Right lobe of liver (tissue), 6 donors: ENCODE results near the gene DNAH10. TPM values are rescaled to one million over a fixed set of nuclear protein-coding genes. Genes with fewer than 3 reads are reported as not detected.

ENCODE experiments used
- ATAC-seq, 4 donors: fragments of 200-7000 bp; cut with Tn5 transposase; one replicate each; pipeline ENCODE4 v1.9.1; 2020; ENCODE audit warnings: mild to moderate bottlenecking in 4 of 4, moderate library complexity in 4 of 4
- DNase-seq, 3 donors: peaks; one replicate each; pipeline ENCODE4 v3.0.0-alpha.2; 2020
- H3K27ac ChIP-seq, 3 donors: fragments of 200-600 bp; one replicate each; pipeline ENCODE4 v1.8.0; 2022
- H3K27me3 ChIP-seq, 2 donors: fragments of 200-600 bp; one replicate each; pipeline ENCODE4 v1.8.0; 2022
- H3K36me3 ChIP-seq, 4 donors: fragments of 200-600 bp; sonication (generic) in 1 of 4; one replicate each; pipeline versions ENCODE4 v1.5.1 to v1.8.0; 2017 to 2022; ENCODE audit warnings: control low read depth in 1 of 4
- H3K4me1 ChIP-seq, 4 donors: fragments of 200-600 bp; sonication (generic) in 1 of 4; one replicate each; pipeline versions ENCODE4 v1.5.1 to v1.8.0; 2017 to 2022; ENCODE audit warnings: control low read depth in 1 of 4
- H3K4me3 ChIP-seq, 3 donors: fragments of 200-600 bp; one replicate each; pipeline ENCODE4 v1.8.0; 2022
- H3K9me3 ChIP-seq, 4 donors: fragments of 200-600 bp; sonication (generic) in 1 of 4; one replicate each; pipeline versions ENCODE4 v1.5.1 to v1.8.0; 2017 to 2022; ENCODE audit warnings: control low read depth in 1 of 4
- CTCF ChIP-seq, 4 donors: fragments of 200-600 bp in 3 of 4; fragments of 450-650 bp in 1 of 4; IDR thresholded peaks; one replicate each; pipeline versions ENCODE4 v1.5.1 to v1.8.0; 2016 to 2022; ENCODE audit warnings: antibody characterized with exemption in 4 of 4, mild to moderate bottlenecking in 2 of 4
- POLR2A ChIP-seq: fragments of 450-650 bp; IDR thresholded peaks from one replicate; pipeline ENCODE4 v1.6.1; 2017; ENCODE audit warnings: antibody characterized with exemption, mild to moderate bottlenecking
- WGBS: methylation state at CpG from one replicate; pipeline ENCODE4 v1.1.6; 2018; ENCODE audit warnings: low coverage, low lambda C conversion rate; ENCODE audit not compliant: insufficient coverage; ENCODE audit errors: missing lambda C conversion rate; 5-methylcytosine and 5-hydroxymethylcytosine counted together
- intact Hi-C, 2 donors: fragments of 100-400 bp; cut with DNase I; formaldehyde crosslinking; loops; one replicate each; pipeline versions ENCODE4 v1.11.2 to v1.14.1; 2022
- total RNA-seq, 6 experiments: library from RNA; depleted of rRNA in 2 of 6; stranded (reverse); fragments of >200 nt in 2 of 6; fragmentation: NEBNext Ultra II Directional in 3 of 6; extraction: Animal tissue kit (Norgen Biotek cat#: 25700) in 3 of 6; gene quantifications; one replicate each; pipeline versions ENCODE4 v1.1.0 to v1.2.4, GENCODE V29; 2016 to 2023
- donor health status: DM: no; HTN: yes; CAD: no.
- donor health status: DM: no; HTN: no; CAD: no.
- donor health status: DM: no; HTN: no; CAD: no.
- donor health status: DM: no; HTN: yes; CAD: no.
- donor health status: DM: no; HTN: yes; CAD: no.

Gene DNAH10
- total RNA-seq, 6 experiments from 2014 or later: under 0.01 to 0.40 (median 0.16) TPM; not detected in 1

DNA sequence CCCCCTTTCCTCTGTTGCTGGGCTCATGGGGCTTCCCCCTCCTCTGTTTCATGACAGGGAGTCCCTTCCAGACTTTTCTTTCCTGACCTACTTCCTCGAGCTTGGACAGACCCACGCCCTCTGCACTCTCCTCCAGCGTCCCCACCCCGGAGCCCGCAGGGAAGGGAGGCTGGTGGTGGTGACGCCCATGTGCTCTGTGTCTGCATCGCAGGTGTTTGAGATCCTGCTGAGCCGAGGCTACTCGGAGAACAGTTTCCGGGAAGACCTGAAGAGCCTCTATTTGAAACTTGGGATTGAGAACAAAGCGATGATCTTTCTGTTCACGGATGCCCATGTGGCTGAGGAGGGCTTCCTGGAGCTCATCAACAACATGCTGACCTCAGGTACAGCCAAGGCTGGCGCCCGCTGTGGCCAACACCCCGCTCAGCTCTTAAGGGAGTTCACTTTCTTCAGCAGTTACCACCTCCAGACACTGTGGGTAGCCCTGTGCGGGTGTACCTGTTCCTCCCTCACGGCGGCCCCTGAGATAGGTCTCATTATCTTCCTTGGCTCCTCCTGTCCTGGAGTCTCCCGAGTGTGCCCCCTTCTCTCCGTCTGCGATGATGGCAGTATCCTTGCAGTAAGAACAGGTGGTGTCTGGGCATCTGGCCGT lies 125.0 kb downstream of the DNAH10 start:
- Histone ChIP-seq H3K9me3 (no peaks in the 10 kb centered on the region), H3K4me3 (no peak overlapping the region), H3K27ac (no peak overlapping the region), H3K4me1 (no peaks in the 10 kb centered on the region), H3K36me3 (no peaks in the 10 kb centered on the region), H3K27me3 (no peaks in the 10 kb centered on the region)
- no peak for DNase-seq
- intact Hi-C loops: no loop called here
- 37% methylated on average over 11 of the region's 22 CpGs for WGBS
- TF ChIP-seq POLR2A: no peak
- no peak for TF ChIP-seq CTCF (IDR thresholded peaks at IDR 0.05)
- ATAC-seq: peak in 1 of 4 donors; percentile 19

- ATAC-seq (no peak), DNase-seq (no peak)
- Histone ChIP-seq H3K4me3 (no peak overlapping the region), H3K4me1 (no peaks in the 10 kb centered on the region), H3K36me3 (no peaks in the 10 kb centered on the region), H3K27me3 (no peaks in the 10 kb centered on the region), H3K27ac (no peak overlapping the region), H3K9me3 (no peaks in the 10 kb centered on the region)
- TF ChIP-seq CTCF (IDR thresholded peaks at IDR 0.05) (no peak), POLR2A (no peak)
- 40% methylated on average over 12 of the region's 12 CpGs for WGBS
- intact Hi-C loops: no loop called here
Measured at GRCh38 chr12:123888989-123889388, 126.9 kb downstream of the DNAH10 start.

DNA sequence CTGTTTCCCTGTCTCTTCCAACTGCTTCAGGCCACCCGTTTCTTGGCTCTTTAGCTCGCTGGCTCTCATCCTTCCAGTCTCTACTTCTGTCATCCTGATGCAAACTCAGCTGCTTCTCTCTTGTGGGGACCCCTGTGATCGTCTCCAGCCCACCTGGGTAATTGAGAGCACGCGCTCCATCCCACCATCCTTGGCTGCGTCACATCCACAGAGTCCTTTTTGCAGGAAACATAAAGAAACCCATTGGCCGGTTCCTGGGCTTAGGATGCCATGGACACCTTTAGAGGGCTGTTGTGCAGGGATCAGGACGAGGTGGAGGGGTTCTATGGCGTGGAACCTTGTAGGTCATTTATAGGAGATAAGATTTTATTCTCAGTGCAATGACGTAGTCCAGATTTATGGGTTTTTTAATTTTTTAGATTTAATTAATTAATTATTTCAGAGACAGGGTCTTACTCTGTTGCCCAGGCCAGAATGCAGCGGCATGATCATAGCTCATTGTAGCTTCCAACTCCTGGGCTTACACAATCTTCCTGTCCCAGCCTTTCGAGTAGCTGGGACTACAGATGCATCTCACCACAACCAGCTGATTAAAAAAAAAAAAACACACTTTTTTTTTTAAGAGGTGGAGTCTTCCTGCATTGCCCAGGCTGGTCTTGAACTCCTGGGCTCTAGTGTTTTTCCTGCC lies 127.9 kb downstream of the DNAH10 start:
- 73% methylated on average over 12 of the region's 12 CpGs for WGBS
- TF ChIP-seq CTCF (IDR thresholded peaks at IDR 0.05) (no peak), POLR2A (no peak)
- Histone ChIP-seq H3K27ac (no peak overlapping the region), H3K9me3 (no peaks in the 10 kb centered on the region), H3K4me3 (no peak overlapping the region), H3K4me1 (no peaks in the 10 kb centered on the region), H3K27me3 (no peaks in the 10 kb centered on the region), H3K36me3 (no peaks in the 10 kb centered on the region)
- ATAC-seq (no peak), DNase-seq (no peak)
- intact Hi-C loops: no loop called here

- Histone ChIP-seq H3K27me3 (no peaks in the 10 kb centered on the region), H3K9me3 (no peaks in the 10 kb centered on the region), H3K4me3 (no peak overlapping the region), H3K36me3 (no peaks in the 10 kb centered on the region), H3K27ac (no peak overlapping the region), H3K4me1 (no peaks in the 10 kb centered on the region)
- intact Hi-C loops: no loop called here
- WGBS: 29% methylated on average over 7 of the region's 10 CpGs
- ATAC-seq: peak; percentile 47 to 74 (median 52)
- TF ChIP-seq POLR2A (no peak), CTCF (IDR thresholded peaks at IDR 0.05) (no peak)
- DNase-seq: no peak
Measured at GRCh38 chr12:123890536-123890902, 128.4 kb downstream of the DNAH10 start.
